Erythroblast (primary cell): ENCODE measurements around the gene COX6B2.

Source experiments
- DNase-seq, 2 experiments: peaks; one replicate each; lab custom pipeline; 2025; lab: John Stamatoyannopoulos, UW
- GATA1 ChIP-seq: IDR thresholded peaks from 2 replicates; pipeline ENCODE4 v1.6.1; 2011; ENCODE audit warnings: low read depth, mild to moderate bottlenecking, control low read depth, low read length, moderate library complexity
- POLR2A ChIP-seq: IDR thresholded peaks from 2 replicates; pipeline ENCODE4 v1.6.1; 2011; ENCODE audit warnings: mild to moderate bottlenecking, low read length

The COX6B2 gene

DNA sequence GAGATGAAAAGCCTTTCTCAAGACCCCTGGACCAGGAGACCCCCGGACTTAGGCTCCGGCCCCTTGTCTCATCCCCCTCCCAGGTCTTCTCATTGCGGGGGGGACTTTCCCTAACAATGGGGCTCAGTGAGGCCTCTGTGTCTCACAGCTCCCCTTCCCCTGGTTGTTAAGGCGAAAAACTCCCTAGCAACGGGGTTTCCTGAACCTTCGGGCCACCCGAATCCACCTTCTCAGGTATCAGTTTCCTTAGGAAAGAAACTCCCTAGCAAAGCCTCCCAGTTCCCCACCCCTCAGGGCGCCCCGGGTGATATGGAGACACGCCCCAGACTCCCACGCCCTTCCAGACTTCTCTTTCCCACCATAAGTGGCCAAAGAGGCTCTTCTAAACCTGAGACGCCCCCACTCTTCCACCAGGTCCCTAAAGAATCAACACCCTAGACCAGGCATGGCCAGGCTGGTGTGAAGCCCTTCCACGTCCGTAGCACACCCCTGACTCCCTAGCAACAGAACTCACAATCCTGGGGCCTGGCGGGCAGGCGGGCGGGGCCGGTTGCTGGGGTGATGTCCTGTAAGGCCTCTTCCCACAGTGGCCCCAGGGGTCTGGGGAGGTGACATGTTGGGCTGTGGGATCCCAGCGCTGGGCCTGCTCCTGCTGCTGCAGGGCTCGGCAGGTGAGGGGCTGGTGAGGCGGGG lies 21.9 kb upstream of the COX6B2 start, which contains the start of gene TMEM190:
TMEM190 (plus strand) TSS at position 586 of the 693 bp plus-strand sequence; CDS start at position 614, 28 bp downstream.
- no peak for TF ChIP-seq GATA1
- no peak for TF ChIP-seq POLR2A
- peak; percentile 28 to 43 for DNase-seq

DNA sequence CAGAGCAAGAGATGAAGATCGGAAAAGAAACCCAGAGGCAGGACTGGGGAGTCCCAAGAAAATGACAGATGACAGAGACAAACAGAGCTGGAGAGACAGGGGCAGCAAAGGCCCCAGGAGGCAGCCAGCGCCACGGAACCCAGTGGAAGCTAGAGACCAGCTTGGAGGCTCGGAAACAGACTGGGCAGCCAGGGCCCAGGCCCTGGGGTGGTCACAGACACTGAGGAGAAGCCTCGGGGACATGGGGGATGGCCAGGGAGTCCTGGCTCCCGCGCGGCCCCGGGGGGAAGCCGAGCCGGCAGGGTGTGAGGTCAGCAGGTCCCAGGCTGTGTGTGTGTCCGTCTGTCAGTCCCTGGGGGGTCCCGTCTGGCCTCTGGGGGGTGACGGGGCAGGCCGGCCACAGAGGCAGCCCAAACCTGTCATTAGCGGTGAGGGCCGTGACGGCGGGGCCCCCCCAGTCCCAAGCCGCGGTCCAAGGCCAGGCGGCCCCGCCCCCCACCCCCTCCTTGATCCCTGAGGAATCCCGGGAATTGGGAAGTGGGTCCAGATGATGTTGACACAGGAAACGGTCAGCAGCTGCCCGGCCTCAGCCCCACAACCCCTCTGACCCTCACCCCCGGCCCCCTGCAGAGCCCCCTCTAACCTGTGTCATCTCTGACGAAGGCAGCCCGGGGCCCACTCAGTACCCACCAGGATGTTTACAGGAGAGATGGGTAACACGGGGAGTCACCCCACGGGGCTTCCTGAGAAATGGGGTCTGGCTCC lies 19.7 kb upstream of the COX6B2 start:
- no peak for DNase-seq
- TF ChIP-seq GATA1 = no peak
- TF ChIP-seq POLR2A = no peak

DNA sequence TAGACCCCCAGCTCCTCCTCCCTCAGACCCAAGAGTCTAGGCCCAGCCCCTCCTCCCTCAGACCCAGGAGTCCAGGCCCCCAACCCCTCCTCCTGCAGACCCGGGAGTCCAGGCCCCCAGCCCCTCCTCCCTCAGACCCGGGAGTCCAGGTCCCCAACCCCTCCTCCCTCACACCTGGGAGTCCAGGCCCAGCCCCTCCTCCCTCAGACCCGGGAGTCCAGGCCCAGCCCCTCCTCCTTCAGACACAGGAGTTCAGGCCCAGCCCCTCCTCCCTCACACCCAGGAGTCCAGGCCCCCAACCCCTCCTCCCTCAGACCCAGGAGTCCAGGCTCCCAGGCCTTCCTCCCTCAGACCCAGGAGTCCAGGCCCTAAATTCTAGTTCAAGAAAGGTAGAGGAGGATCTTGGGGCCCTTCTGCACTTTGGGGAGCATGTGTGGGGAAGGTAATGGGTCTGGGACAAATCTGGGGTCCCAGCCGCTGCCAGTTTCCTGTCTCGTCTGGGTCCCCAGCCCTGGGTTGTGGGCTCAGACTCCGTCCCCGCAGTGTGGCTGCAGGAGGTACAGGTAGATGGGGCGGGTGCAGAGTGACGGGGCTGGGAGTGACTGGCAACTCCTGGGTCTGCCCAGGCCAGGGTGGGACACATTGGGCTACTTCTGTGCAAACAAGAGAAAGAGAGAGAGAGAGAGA lies 18.9 kb upstream of the COX6B2 start:
- TF ChIP-seq GATA1 (no peak), POLR2A (no peak)

DNA sequence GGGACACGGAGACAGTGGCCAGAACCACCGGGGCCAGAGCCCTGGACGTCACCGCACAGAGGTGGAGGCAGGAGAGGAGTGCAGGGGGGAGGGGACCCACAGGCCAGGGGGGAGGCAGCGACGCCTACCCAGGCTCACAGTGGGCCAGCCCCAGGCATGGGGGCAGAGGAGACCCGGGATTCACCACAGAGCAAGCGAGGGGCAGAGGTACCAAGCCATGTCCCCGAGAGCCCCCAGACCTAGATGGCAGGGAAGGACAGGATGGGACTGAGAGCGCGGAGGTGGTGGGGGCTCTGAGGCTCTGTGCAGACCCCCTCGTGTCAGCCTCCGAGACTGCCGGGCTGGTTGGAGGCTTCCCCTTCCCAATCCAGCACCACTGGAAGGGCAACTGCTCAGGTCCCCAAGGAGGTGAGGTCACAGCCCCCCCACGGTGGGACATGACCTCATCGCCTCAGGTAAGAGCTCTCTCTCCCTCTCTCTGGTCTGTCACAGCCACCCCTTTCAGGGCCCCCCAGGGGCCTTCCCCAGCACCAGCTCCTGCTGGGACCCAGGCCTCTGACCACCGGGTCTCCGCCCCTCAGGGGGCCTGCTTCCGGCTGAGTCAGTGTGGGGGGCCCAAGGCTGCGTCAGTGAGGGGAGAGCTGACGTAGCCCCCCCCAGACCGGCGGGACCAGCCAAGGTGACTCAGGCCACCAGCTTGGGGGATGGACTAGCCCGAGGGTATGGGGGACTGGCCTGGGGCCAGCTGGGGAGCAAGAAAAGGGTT lies 18.0 kb upstream of the COX6B2 start:
- no peak for TF ChIP-seq POLR2A
- TF ChIP-seq GATA1 = no peak
- no peak for DNase-seq

More for the DNA sequence above, 18.9 kb upstream of the COX6B2 start:
- DNase-seq = no peak

DNA sequence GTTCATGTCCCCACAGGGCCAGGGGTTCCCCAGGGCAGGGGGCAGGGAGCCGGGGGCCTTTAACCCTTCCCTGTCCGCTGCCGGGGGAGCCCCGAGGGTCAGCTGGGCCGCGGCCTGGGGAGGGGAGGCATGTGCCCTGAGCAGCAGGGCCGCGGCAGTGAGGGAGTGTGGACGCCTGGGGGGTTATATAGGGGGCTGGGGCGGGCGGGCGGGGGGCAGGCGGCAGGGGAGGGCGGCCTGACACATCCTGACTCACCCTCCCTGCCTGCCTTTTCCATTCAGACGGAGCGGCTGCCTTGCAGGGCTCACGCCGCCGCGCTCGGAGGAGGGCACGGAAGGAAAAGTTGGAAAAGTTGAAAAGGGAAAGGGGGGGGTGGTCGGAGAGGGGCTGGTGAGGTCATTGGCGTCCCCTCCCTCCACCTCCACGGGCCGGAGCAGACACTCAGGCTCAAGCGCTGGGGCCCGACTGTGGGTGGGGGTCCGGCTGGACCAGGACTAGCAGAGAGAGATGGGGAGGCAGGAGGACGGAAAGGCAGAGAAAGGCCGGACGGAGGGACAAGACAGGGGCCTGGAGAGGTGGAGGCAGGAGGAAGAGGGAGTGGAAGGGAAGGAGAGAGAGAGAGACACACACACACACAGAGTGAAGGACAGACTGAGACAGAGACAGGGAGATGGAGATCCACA lies 15.9 kb upstream of the COX6B2 start, which contains the start of gene IL11:
IL11 (minus strand) TSS at position 159 of the 684 bp plus-strand sequence; CDS start at position 6, 153 bp downstream.
- no peak for TF ChIP-seq GATA1
- TF ChIP-seq POLR2A = no peak
- no peak for DNase-seq

DNA sequence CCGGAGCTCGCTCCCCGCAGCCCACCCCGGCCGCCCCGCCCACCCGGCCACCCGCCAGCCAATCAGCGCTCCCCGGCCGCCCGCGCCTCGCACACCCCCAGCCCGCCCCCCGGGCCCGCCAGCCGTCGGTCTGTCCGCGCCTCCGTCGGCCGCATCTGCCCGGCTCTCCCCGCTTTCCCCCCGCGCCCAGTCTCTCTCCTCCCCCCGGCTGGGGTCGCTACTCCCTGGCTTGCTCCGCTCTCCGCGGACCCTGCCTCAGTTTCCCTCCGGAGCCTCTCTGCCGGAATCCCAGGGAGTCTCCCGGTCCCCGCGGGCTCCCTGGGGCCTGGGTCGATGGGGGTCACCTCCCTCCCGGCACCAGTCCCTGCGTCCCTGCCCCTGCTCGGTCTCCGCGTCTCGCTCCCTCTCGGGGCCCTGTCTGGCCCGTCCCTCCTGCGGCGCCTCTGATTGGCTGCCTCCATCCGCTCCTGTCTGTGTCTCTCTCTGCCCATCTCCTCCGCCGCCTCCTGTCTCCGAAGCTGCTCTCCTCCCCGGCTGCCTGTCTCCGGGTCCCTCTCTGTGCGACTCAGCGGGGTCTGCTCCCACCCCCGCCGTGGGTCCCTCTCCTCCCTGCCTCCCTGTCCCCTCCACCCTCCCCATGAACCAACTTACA lies 15.3 kb upstream of the COX6B2 start:
- no peak for DNase-seq
- TF ChIP-seq GATA1 = no peak
- no peak for TF ChIP-seq POLR2A

DNA sequence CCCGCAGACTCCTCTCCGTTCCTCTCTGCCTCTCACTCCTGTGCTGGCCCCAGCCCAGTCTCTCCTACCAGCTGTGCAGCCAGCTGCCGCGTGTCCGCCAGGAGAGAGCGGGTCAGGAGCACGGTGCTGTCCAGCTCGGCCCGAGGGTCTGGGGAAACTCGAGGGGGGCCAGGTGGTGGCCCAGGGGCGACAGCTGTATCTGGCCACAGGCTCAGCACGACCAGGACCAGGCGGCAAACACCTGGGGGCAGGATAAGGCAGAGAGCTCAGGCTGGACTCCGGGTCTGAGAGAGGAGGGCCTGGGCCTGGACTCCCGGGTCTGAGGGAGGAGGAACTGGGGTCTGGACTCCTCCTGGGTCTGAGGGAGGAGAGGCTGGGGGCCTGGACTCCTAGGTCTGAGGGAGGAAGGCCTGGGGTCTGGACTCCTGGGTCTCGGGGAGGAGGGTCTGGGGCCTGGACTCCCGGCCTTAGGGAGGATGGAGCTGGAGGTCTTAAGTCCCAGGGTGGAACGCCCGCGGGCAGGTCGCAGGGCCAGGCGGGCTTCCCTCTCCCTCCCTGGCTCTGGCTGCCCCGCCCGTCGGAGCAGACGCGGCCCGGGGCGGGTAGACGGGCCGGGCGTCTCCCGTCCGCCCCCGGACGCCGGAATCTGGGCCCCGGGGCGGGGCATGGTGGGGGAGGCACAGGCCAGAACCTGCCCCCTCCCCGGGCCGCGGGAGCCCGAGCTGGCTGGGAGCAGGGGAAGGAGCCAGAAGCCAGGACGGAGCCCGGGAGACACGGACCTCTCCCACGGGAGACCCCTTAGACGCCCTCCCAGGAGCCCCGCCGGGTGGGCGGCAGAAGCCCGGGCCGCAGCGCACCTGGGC lies 14.4 kb upstream of the COX6B2 start:
- DNase-seq = no peak
- TF ChIP-seq POLR2A (no peak), GATA1 (no peak)

DNA sequence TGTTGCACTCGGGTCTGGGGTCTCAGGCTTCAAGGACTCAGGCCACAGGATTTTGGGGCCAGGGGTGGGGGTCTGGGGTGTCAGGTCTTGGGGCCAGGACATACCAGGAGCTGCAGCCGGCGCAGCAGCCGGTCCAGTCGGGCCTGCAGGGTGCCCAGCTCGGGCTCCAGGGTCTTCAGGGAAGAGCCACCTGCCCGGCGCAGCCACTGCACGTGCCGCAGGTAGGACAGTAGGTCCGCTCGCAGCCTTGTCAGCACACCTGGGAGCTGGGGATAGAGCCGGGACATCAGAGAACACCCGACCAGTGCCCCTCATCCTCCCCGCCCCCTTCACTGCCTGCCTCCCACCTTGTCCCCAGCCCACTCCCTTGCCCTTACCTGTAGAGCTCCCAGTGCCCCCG lies 13.6 kb upstream of the COX6B2 start:
- no peak for TF ChIP-seq GATA1
- no peak for TF ChIP-seq POLR2A
- no peak for DNase-seq

DNA sequence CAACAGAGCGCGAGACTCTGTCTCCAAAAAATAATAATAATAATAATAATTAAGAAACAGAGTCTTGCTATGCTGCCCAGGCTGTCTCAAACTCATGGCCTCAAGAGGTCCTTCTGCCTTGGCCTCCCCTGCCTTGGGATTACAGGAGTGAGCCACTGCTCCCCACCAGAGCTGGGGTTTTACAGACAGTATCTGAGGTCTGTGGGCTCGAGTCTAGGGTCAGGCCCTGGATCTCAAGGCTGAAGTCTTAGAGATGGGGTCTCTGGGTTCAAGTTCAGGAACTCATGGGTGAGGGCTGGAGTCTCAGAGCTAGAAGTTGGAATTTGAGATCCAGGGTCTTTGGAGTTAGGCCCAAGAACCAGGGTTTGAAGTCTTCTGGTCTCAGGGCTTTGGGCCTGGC lies 12.3 kb upstream of the COX6B2 start:
- no peak for DNase-seq
- no peak for TF ChIP-seq GATA1
- no peak for TF ChIP-seq POLR2A

DNA sequence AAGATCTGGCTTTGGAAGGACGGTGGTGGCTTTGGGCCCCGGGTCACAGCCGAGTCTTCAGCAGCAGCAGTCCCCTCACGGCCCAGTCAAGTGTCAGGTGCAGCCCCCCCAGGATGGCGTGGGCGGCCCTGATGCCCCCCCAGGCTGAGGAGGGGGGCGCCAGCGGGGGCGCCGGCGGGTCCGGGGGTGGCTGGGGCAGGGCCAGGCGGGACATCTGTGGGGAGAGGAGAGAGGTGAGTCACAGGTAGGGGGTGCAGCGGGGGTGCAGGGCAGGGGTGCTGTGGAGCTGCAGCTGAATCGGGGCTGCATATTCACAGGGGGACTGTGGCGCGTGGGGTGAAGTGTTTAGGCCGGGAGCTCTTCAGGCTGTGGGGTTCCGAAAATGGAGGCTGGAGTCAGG lies 11.4 kb upstream of the COX6B2 start:
- no peak for DNase-seq
- TF ChIP-seq GATA1 (no peak), POLR2A (no peak)

DNA sequence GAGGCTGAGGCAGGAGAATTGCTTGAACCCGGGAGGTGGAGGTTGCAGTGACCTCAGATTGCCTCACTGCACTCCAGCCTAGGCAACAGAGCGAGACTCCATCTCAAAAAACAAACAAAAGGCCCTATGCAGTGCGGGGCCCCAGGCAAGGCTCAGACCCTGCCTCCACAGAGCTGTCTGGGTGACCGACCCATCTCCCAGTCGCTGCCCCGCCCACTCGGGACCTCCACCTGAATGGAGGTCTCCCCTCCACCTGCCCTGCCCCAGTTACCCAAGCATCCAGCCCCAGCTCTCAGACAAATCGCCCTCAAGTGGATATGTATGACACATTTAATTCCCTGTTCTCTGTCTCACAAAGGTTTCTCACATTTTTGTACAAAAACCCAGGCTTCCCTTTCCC lies 10.7 kb upstream of the COX6B2 start:
- DNase-seq = no peak

More for the DNA sequence above, 10.7 kb upstream of the COX6B2 start:
- no peak for TF ChIP-seq POLR2A
- TF ChIP-seq GATA1 = no peak
